ENCODE measurements around the gene PPFIBP1.

- TF ChIP-seq CTCF (IDR thresholded peaks at IDR 0.05) (peak in 1 of 3 donors; percentile 8), POLR2A (IDR thresholded peaks at IDR 0.05) (no peak)
Measured at GRCh38 chr12:27524839-27525753, 1.1 kb downstream of the PPFIBP1 start.

All from breast epithelium (tissue), 3 donors.